DMS 273 treated with DMSO at 0.1 percent for 48 hours (cell line): Measurements from ENCODE around the gene VCY1B.
"Not testable (repeated sequence)": the region's sequence is repeated elsewhere in the genome, so short reads cannot be mapped to it uniquely, and the experiment has no call there.

Experiments used
- DNase-seq: peaks from one replicate; lab custom pipeline; 2025; lab: John Stamatoyannopoulos, UW

VCY1B gene

DNA sequence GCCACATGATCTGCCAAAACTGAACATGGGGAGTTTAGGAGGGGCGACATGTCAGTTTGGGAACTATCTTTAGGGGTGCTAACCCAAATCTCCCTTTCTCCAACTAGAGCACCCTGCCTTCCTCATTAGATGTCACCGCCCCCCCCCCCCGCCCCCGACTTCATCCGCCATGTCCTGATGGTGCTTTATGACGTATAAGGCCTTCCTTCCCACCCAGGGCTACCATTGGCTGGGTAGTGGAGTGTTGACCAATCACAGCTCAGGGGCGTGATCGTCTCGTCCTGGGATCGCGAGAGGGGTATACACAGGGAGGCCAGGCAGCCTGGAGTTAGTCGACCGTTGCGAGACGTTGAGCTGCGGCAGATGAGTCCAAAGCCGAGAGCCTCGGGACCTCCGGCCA, at the start of gene VCY1B:
TSS of gene VCY1B (plus strand) at position 301 of the 400 bp plus-strand sequence. CDS start at position 364, 63 bp downstream.
- not testable (repeated sequence) for DNase-seq

DNA sequence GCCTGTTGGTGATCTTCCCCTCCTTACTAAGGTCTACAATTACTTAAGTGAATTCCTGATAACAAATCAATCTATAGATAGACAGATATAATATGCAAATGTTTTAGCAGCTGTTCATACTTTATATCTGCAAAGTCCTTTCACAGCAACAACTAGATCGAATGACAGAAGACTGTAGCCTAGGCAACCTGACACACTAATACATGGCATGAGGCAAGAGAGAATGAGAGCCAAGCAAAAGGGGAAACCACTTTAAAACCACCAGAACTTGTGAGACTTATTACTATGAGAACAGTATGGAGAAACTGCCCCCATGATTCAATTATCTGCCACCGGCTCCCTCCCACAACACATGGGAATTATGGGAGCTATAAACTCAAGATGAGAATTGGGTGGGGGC, 44.1 kb upstream of the VCY1B start:
- DNase-seq = not testable (repeated sequence)

DNA sequence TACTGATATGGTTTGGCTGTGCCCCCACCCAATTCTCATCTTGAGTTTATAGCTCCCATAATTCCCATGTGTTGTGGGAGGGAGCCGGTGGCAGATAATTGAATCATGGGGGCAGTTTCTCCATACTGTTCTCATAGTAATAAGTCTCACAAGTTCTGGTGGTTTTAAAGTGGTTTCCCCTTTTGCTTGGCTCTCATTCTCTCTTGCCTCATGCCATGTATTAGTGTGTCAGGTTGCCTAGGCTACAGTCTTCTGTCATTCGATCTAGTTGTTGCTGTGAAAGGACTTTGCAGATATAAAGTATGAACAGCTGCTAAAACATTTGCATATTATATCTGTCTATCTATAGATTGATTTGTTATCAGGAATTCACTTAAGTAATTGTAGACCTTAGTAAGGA, 25.6 kb upstream of the VCY1B start:
- DNase-seq = not testable (repeated sequence)

DNA sequence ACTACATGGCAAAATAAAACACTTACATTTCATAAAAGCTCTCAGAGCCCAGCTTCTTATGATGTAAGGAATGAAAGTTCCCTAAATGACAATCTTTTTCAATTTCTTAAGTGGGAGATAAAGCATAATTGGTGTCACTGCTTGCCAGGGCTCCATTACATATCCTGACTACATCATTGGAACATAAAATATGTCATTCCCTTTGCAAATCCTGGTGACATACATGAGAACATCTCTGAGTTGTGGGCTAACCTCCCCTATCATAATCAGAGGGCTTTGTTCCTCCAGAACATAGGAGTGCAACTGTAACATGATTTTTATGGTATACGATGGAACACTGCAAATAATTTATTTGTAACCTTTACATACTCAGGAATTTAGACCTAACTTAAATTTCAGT, 29.9 kb downstream of the VCY1B start:
- no peak for DNase-seq
